ENCODE results near the gene CCDC6.

Gene CCDC6

GRCh38 chr10:59851864-59852263 lies 54.5 kb downstream of the CCDC6 start:
- no peak for DNase-seq (ENCODE audit: low read depth)

GRCh38 chr10:59847888-59848287 lies 58.5 kb downstream of the CCDC6 start:
- DNase-seq (ENCODE audit: low read depth) = no peak

GRCh38 chr10:59847326-59847725 lies 59.0 kb downstream of the CCDC6 start:
- DNase-seq (ENCODE audit: low read depth) = no peak

- DNase-seq (ENCODE audit: low read depth) = no peak
Observed at GRCh38 chr10:59844436-59844835, 61.9 kb downstream of the CCDC6 start.

GRCh38 chr10:59843748-59844147 lies 62.6 kb downstream of the CCDC6 start:
- DNase-seq (ENCODE audit: low read depth) = no peak

GRCh38 chr10:59839576-59839975 lies 66.8 kb downstream of the CCDC6 start:
- DNase-seq (ENCODE audit: low read depth) = no peak

GRCh38 chr10:59838085-59838789 lies 68.1 kb downstream of the CCDC6 start:
- DNase-seq (ENCODE audit: low read depth) = no peak

GRCh38 chr10:59833810-59834209 lies 72.5 kb downstream of the CCDC6 start:
- no peak for DNase-seq (ENCODE audit: low read depth)

GRCh38 chr10:59832506-59832905 lies 73.8 kb downstream of the CCDC6 start:
- DNase-seq (ENCODE audit: low read depth) = no peak

- DNase-seq (ENCODE audit: low read depth) = no peak
Observed at GRCh38 chr10:59831658-59832503, 74.5 kb downstream of the CCDC6 start.

- no peak for DNase-seq (ENCODE audit: low read depth)
Observed at GRCh38 chr10:59830601-59831259, 75.6 kb downstream of the CCDC6 start.

GRCh38 chr10:59829601-59830000 lies 76.8 kb downstream of the CCDC6 start:
- DNase-seq (ENCODE audit: low read depth) = no peak

- DNase-seq (ENCODE audit: low read depth) = no peak
Observed at GRCh38 chr10:59829024-59829423, 77.3 kb downstream of the CCDC6 start.

GRCh38 chr10:59825932-59826331 lies 80.4 kb downstream of the CCDC6 start:
- no peak for DNase-seq (ENCODE audit: low read depth)

GRCh38 chr10:59823751-59824150 lies 82.6 kb downstream of the CCDC6 start:
- DNase-seq (ENCODE audit: low read depth) = no peak

GRCh38 chr10:59823111-59823510 lies 83.2 kb downstream of the CCDC6 start:
- DNase-seq (ENCODE audit: low read depth) = no peak

- no peak for DNase-seq (ENCODE audit: low read depth)
Observed at GRCh38 chr10:59820471-59820870, 85.9 kb downstream of the CCDC6 start.

GRCh38 chr10:59819683-59820082 lies 86.7 kb downstream of the CCDC6 start:
- no peak for DNase-seq (ENCODE audit: low read depth)

GRCh38 chr10:59819265-59819664 lies 87.1 kb downstream of the CCDC6 start:
- DNase-seq (ENCODE audit: low read depth) = no peak

- no peak for DNase-seq (ENCODE audit: low read depth)
Observed at GRCh38 chr10:59817773-59818172, 88.6 kb downstream of the CCDC6 start.

GRCh38 chr10:59814878-59815277 lies 91.5 kb downstream of the CCDC6 start:
- no peak for DNase-seq (ENCODE audit: low read depth)

- no peak for DNase-seq (ENCODE audit: low read depth)
Observed at GRCh38 chr10:59812519-59813122, 93.7 kb downstream of the CCDC6 start.

- DNase-seq (ENCODE audit: low read depth) = no peak
Observed at GRCh38 chr10:59809644-59809974, 96.7 kb downstream of the CCDC6 start.
